ENCODE measurements around the gene KRT85. TPM values are rescaled to one million over a fixed set of nuclear protein-coding genes. Genes with fewer than 3 reads are reported as not detected.

The KRT85 gene
- total RNA-seq, result not detected
- polyA plus RNA-seq (ENCODE audit: insufficient read length in 6 of 6), result under 1 TPM in 2 of 6 donors, not detected in 4; 0.14 to 0.26 TPM
- long read RNA-seq, donor 1, result 0 reads
- long read RNA-seq, donor 2, result 0 reads
- long read RNA-seq, donor 3, result 0 reads
- long read RNA-seq, donor 4, result 0 reads
- long read RNA-seq, donor 5, result 0 reads
- long read RNA-seq, donor 6, result 0 reads
- long read RNA-seq, donor 7, result 0 reads
- long read RNA-seq, donor 8, result 0 reads
- long read RNA-seq, donor 9, result 0 reads
- long read RNA-seq, donor 10, result 0 reads
- long read RNA-seq, donor 11, result 0 reads
- long read RNA-seq, donor 12, result 0 reads

DNA sequence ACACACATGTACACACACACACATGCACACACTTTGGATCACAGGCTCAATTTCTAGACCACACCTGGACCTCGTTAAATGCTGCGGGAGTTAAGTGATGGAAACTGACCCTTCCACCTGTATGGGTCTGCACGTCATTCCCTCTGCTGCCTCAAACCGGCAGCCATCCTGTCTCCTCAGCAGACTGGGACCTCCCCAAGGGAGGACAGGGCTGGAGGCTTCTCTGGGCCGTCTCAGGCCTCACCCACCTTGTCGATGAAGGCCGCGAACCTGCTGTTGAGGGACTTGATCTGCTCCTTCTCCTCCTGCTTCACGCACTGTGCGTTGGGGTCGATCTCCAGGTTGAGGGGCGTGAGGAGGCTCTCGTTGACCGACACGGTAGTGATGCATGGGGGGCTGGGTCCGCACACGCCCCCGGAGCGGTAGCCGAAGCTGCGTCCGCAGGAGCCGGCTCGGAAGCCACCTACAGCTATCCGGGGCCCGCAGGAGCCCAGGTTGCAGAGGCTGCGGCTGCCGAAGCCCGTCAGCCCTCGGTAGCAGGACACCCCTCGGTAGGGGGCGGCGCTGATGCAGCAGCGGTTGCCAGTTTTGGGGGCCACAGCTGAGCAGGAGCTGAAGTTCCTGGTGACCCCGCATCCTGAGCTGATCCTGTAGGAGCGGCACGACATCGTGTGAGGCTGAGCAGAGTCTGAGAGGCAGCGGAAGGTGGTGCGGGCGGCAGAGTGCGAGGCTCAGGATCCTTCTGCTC is at the start of gene KRT85:
KRT85 (minus strand) TSS at position 744 of the 748 bp plus-strand sequence; CDS start at position 668, 76 bp downstream.
- DNase-seq, result no peak
- H3K27ac ChIP-seq, result no peak within 1 kb of the TSS
- TF ChIP-seq CTCF (IDR thresholded peaks at IDR 0.05), result no peak
- H3K9me3 ChIP-seq, result no peaks in the 10 kb centered on the region
- no peak for ATAC-seq
- peaks cover 0 to 23% of the 10 kb centered on the region in 2 donors for H3K27me3 ChIP-seq
- H3K4me1 ChIP-seq, result no peaks in the 10 kb centered on the region
- H3K4me3 ChIP-seq, result no peak within 1 kb of the TSS
- intact Hi-C loops (cut with DNase I), result no loop called here
- H3K36me3 ChIP-seq, result no peaks in the 10 kb centered on the region

DNA sequence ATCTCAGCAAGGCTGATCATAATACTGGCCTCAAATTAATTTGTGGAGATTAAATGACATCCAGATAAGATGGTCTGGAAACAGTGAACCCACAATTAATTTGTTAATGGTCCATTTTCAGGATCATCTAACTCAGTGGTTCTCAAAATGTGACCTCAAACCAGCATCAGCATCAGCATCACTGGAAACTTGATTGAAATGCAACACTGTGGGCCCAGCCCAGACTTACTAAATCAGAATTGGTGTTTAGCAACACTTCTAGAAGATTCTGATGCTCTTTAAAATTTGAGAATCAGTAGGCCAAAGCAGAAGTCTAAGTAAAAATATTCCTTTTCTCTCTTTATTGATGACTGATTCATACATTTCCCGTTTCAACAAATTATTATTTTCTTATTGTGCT is 49.5 kb upstream of the KRT85 start:
- ATAC-seq, result no peak
- intact Hi-C loops (cut with DNase I), result no loop called here

GRCh38 chr12:52415870-52416750 is 48.8 kb upstream of the KRT85 start:
- DNase-seq, result peak in 2 of 4 donors; percentile 33 to 69

More for the DNA sequence above, 49.5 kb upstream of the KRT85 start:
- Histone ChIP-seq H3K27me3 (peaks cover 0 to 21% of the 10 kb centered on the region in 2 donors), H3K4me3 (no peak overlapping the region), H3K9me3 (no peaks in the 10 kb centered on the region), H3K36me3 (no peaks in the 10 kb centered on the region), H3K27ac (peak overlapping the region in 1 of 2 donors; percentile 16), H3K4me1 (no peaks in the 10 kb centered on the region)
- no peak for TF ChIP-seq CTCF (IDR thresholded peaks at IDR 0.05)
- no peak for DNase-seq

DNA sequence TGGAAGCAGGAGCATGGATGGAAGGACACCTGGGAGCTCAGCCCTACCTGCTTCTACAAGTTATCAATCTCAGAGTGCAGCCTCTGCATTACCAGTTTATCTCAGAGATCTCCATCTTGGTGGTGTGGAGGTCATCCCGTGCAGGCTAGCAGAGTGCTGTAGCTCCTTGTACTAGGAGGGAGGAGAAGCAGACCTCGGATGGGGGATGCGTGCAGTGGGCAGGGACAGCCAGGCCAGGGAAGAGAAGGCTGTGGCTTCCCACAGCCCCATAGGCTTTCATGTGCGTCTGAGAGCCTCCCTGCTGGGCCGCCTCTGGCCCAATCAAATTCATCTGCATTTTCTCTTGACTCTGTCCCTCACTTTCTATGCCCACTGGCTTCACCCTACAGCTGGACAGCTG is 47.7 kb upstream of the KRT85 start:
- no peak overlapping the region for H3K27ac ChIP-seq
- DNase-seq (no peak), ATAC-seq (no peak)
- no peaks in the 10 kb centered on the region for H3K4me1 ChIP-seq
- no peaks in the 10 kb centered on the region for H3K9me3 ChIP-seq
- no peaks in the 10 kb centered on the region for H3K36me3 ChIP-seq
- H3K4me3 ChIP-seq, result no peak overlapping the region
- H3K27me3 ChIP-seq, result peaks cover 0 to 15% of the 10 kb centered on the region in 2 donors
- intact Hi-C loops (cut with DNase I), result no loop called here
- TF ChIP-seq CTCF (IDR thresholded peaks at IDR 0.05), result no peak

More at GRCh38 chr12:52415870-52416750, 48.8 kb upstream of the KRT85 start:
- intact Hi-C loops (cut with DNase I), result no loop called here
- Histone ChIP-seq H3K4me3 (no peak overlapping the region), H3K27me3 (peaks cover 0 to 15% of the 10 kb centered on the region in 2 donors), H3K9me3 (no peaks in the 10 kb centered on the region), H3K27ac (no peak overlapping the region), H3K4me1 (no peaks in the 10 kb centered on the region), H3K36me3 (no peaks in the 10 kb centered on the region)
- ATAC-seq, result peak; percentile 55
- no peak for TF ChIP-seq CTCF (IDR thresholded peaks at IDR 0.05)

Data from left lung (tissue), 14 donors.